Activated CD4-positive, alpha-beta memory T cell treated with anti-CD3 and anti-CD28 coated beads for 36 hours (primary cell): Measurements from ENCODE around the gene PLCB1. TPM values are rescaled to one million over a fixed set of nuclear protein-coding genes. Genes with fewer than 3 reads are reported as not detected.

ENCODE experiments used
- CTCF ChIA-PET: fragments of 350-600 bp; sonication (Branson Sonifier 250); formaldehyde crosslinking; loops from one replicate; lab custom pipeline; 2021; ENCODE audit warnings: antibody characterized with exemption, inconsistent platforms; lab: Charles Lee
- POLR2A ChIA-PET: fragments of 350-600 bp; sonication (Branson Sonifier 250); formaldehyde crosslinking; loops from one replicate; lab custom pipeline; 2021; ENCODE audit warnings: antibody characterized with exemption; lab: Charles Lee
- DNase-seq: peaks from one replicate; pipeline ENCODE4 v3.0.0-alpha.2; 2020
- H3K27ac Mint-ChIP-seq: one replicate; pipeline ENCODE4 v1.8.0; 2021; ENCODE audit warnings: mixed read lengths
- H3K27me3 Mint-ChIP-seq: one replicate; pipeline ENCODE4 v1.8.0; 2021; ENCODE audit warnings: mixed read lengths
- H3K36me3 Mint-ChIP-seq: one replicate; pipeline ENCODE4 v1.8.0; 2021; ENCODE audit warnings: mixed read lengths
- H3K4me1 Mint-ChIP-seq: one replicate; pipeline ENCODE4 v1.8.0; 2021; ENCODE audit warnings: low read depth, mixed read lengths
- H3K4me3 Mint-ChIP-seq: one replicate; pipeline ENCODE4 v1.8.0; 2021; ENCODE audit warnings: mild to moderate bottlenecking, mixed read lengths
- H3K9me3 Mint-ChIP-seq: one replicate; pipeline ENCODE4 v1.8.0; 2021; ENCODE audit warnings: mixed read lengths
- intact Hi-C: fragments of 100-400 bp; cut with micrococcal nuclease; formaldehyde crosslinking; loops from one replicate; pipeline ENCODE4 v1.15.1; 2023
- total RNA-seq, 2 experiments: library from RNA; stranded (reverse); gene quantifications; one replicate each; pipeline ENCODE4 v1.2.3, GENCODE V29; 2021

The PLCB1 gene
- total RNA-seq, 2 experiments from 2014 or later = 3.9 to 4.0 TPM

DNA sequence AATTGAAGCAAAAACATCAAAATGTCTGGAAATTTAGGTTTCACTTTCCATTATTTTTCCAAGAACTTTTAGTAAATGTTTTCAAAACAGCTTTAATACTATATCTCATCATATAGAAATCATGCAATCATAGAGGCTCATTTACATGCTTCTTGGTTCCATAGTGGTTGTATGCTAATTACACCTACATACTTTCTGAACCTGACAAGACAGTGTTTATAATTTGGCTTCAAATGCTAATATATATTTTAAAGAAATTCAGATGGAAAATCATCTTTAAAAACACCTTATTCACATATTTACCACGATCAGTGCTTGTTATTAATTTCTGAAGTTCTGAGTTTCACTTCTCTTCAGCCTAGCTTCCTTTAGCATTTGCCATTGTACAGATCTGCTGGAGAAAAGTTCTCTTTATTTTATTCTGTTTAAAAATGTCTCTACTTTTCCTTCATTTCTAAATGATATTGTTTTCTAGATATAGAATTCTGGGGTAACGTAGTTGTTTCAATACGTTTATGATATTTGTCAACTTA, 89.9 kb downstream of the PLCB1 start:
- no peak for DNase-seq
- no peaks in the 10 kb centered on the region for H3K36me3 Mint-ChIP-seq
- H3K4me1 Mint-ChIP-seq = peaks cover 4% of the 10 kb centered on the region
- H3K27ac Mint-ChIP-seq = no peak overlapping the region
- no peak overlapping the region for H3K4me3 Mint-ChIP-seq
- H3K9me3 Mint-ChIP-seq = no peaks in the 10 kb centered on the region
- intact Hi-C loops = no loop called here
- no peaks in the 10 kb centered on the region for H3K27me3 Mint-ChIP-seq
- ChIA-PET POLR2A (no interaction called here), CTCF (interaction anchor here (0.6 kb wide), 1 partner anchor 87 kb away, joined by 3 read pairs; no protein-coding TSS in a partner anchor)

DNA sequence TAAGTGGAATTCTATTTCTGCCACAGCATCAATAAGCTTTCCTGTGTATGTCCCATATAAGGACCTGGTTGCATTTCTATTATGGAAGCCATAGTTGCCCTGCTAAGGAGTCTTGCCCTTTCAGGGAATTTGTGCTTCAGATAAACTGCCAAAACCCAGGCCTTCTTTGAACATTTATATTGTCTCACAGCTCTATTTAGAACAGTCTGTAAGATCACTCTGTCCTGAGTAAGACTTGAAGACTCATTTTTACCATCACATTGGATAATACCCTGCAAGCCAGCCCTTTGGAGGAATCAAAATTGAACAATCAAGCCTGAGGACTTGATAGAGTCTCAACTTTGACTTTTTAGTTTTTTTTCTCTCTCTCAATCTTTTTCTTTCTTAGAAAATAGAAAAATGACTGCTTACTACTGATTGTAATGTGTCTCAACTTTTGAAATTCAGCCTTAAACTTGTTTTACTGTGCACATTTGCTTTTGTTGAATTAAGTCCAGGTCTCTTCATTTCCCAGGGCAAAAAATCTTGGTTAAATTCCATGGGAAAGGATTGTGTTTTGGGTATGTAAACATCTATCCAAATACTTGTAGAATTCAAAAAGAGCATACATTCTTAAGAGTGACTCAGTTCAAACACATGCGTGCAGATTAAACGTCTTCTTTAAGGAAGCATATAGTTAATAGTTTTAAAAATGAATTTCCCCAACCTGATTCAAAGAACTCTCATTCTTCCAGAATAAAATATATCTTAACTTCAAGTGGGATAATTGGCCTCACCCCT, 91.2 kb downstream of the PLCB1 start:
- Mint-ChIP-seq H3K4me3 (no peak overlapping the region), H3K9me3 (no peaks in the 10 kb centered on the region), H3K36me3 (no peaks in the 10 kb centered on the region), H3K27me3 (peaks cover 4% of the 10 kb centered on the region), H3K4me1 (no peaks in the 10 kb centered on the region), H3K27ac (no peak overlapping the region)
- ChIA-PET POLR2A (no interaction called here), CTCF (no interaction called here)
- intact Hi-C loops = no loop called here
- DNase-seq = no peak

DNA sequence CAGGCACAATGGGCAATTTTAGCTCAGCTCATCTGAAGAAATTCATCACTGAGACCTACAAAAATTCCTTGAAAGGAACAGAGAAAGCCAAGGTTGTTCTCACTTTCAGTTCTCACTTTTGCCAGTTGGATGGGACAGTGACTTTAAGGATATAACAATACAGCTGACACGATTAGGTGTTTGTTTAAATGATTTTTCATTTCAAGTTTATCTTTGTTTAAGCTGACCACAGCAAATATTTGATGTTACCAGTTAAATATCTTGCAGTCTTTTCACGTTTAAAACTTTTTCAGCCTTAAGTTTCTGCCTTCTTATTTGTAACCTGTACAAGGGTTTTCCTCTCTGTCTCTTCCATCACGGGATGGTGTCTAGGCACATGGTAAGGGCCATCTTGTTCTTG, 93.6 kb downstream of the PLCB1 start:
- CTCF ChIA-PET = no interaction called here

DNA sequence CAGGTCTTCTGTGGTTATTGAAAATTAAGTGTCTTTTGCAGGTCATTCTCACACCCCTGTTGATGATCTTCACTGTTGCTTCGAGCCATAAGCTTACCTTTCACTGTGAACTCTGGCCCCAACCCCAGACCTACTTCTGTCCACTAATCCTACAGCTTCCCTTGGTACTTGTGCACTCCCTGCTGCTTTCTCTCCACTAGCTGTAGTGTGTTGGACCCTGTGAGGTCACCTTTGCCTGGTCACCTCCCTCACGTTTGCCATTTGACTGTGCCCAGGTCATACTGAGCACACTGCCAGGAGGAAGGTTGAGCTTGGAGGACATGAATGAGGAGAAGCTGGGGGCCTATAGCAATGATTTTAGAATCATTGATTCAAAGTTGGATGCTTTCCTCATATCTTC, 94.0 kb downstream of the PLCB1 start:
- Mint-ChIP-seq H3K9me3 (no peaks in the 10 kb centered on the region), H3K4me3 (no peak overlapping the region), H3K27me3 (peaks cover 5% of the 10 kb centered on the region), H3K36me3 (no peaks in the 10 kb centered on the region), H3K27ac (no peak overlapping the region), H3K4me1 (no peaks in the 10 kb centered on the region)
- DNase-seq = no peak
- intact Hi-C loops = no loop called here
- ChIA-PET CTCF (no interaction called here), POLR2A (no interaction called here)

More for the DNA sequence above, 93.6 kb downstream of the PLCB1 start:
- Mint-ChIP-seq H3K27ac (no peak overlapping the region), H3K36me3 (no peaks in the 10 kb centered on the region), H3K27me3 (peaks cover 5% of the 10 kb centered on the region), H3K9me3 (no peaks in the 10 kb centered on the region), H3K4me1 (no peaks in the 10 kb centered on the region), H3K4me3 (no peak overlapping the region)
- intact Hi-C loops = no loop called here
- POLR2A ChIA-PET = no interaction called here
- DNase-seq = no peak

DNA sequence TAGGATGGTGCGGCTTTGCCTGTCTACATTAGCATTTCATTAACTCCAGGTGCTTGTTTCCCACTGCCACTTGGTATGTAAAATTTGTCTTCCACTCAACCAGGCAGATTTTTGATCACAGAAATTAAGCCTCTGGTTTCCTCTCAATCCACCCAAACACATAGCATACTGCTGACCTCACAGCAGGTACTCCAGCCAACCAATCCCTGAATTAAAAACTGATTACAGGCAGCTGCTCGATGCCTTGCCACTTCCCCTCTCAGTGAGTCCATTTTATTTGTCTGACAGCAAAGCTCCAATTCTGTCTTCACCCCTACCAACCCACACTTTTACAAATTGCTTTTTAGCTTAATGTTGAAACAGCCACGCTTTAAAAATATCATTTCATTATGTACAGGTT, 95.2 kb downstream of the PLCB1 start:
- Mint-ChIP-seq H3K27me3 (peaks cover 5% of the 10 kb centered on the region), H3K4me3 (no peak overlapping the region), H3K4me1 (no peaks in the 10 kb centered on the region), H3K9me3 (no peaks in the 10 kb centered on the region), H3K36me3 (no peaks in the 10 kb centered on the region), H3K27ac (no peak overlapping the region)
- intact Hi-C loops = no loop called here
- ChIA-PET POLR2A (no interaction called here), CTCF (no interaction called here)
- no peak for DNase-seq

DNA sequence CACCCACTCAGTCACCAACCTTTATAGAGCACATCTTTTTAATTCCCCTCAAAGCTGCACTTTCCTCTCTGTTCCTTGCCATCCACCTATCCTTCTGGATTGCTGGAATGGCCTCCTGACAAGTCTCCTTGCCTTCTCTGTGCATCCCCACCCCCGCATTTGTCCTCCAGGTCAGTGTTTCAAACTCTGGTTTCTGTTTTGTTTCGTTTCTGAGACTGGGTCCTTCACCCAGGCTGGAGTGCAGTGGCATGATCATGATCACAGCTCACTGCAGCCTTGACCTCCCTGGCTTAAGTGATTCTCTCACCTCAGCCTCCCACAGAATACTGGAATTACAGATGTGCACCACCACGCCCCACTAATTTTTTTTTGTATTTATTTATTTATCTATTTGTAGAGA, 96.2 kb downstream of the PLCB1 start:
- DNase-seq = no peak
- POLR2A ChIA-PET = no interaction called here

DNA sequence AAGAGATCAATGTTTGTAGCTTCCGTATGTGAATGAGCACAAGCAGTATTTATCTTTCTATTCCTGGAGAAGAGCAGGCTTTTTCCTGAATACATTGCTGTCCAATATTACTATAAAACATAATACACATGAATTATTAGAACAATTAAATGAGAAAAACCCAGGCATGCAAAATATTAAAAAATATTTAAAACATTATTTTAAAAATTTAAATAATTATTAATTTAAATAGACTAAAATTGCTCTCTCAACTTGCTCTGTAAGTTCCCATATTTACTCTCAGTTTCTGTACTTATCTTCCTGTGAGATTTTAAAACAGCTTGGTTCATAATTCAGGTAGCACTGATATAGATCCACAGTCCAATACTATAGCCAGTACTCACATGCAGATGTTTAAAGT, 97.0 kb downstream of the PLCB1 start:
- Mint-ChIP-seq H3K9me3 (no peaks in the 10 kb centered on the region), H3K27ac (no peak overlapping the region), H3K4me3 (no peak overlapping the region), H3K4me1 (no peaks in the 10 kb centered on the region), H3K27me3 (peaks cover 5% of the 10 kb centered on the region), H3K36me3 (no peaks in the 10 kb centered on the region)
- no peak for DNase-seq
- CTCF ChIA-PET = no interaction called here
- intact Hi-C loops = no loop called here
- POLR2A ChIA-PET = no interaction called here

More for the DNA sequence above, 96.2 kb downstream of the PLCB1 start:
- no peaks in the 10 kb centered on the region for H3K9me3 Mint-ChIP-seq
- no peak overlapping the region for H3K27ac Mint-ChIP-seq
- no peaks in the 10 kb centered on the region for H3K4me1 Mint-ChIP-seq
- H3K27me3 Mint-ChIP-seq = peaks cover 5% of the 10 kb centered on the region
- no peak overlapping the region for H3K4me3 Mint-ChIP-seq
- CTCF ChIA-PET = no interaction called here
- intact Hi-C loops = no loop called here
- no peaks in the 10 kb centered on the region for H3K36me3 Mint-ChIP-seq

DNA sequence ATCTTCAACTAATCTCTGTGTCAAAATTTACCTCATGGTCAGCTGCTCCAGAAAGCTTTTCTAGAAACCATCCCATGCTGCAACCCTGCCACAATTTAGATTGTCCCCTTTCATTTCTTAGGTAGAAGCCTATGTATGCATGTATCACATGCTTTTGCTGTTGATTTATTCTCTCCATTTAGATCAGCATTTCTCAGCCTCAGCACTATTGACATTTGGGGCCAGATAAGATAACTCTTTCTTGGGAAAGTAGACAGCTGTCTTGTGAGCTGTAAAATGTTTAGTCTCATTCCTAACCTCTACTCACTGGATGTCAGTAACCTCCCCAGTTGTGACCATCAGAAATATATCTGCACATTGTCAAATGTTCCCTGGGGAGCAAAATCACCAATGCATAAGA, 99.0 kb downstream of the PLCB1 start:
- H3K36me3 Mint-ChIP-seq = no peaks in the 10 kb centered on the region
- DNase-seq = no peak
- CTCF ChIA-PET = no interaction called here
- H3K9me3 Mint-ChIP-seq = no peaks in the 10 kb centered on the region
- peaks cover 5% of the 10 kb centered on the region for H3K27me3 Mint-ChIP-seq
- no peaks in the 10 kb centered on the region for H3K4me1 Mint-ChIP-seq
- H3K27ac Mint-ChIP-seq = no peak overlapping the region
- no peak overlapping the region for H3K4me3 Mint-ChIP-seq
- intact Hi-C loops = no loop called here
- POLR2A ChIA-PET = no interaction called here

DNA sequence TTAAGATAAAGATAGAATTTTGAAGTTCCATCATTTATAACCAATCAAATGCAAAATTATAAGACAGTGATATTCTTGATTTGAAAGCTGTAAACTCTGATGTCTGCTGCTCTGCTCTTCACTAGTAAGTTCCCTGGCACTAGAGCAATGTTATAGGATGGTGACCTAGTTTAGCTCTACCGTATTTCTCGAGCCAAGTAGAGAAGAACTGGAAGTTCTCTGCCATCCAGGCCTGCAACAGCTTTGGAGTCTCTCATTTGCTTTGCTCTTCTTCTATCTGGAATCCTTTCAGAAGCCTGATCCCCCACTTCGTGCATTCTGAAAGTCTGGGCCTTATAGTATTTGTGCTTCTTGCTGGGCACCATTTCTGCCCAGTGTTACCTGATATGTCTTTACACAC, 100.3 kb downstream of the PLCB1 start:
- Mint-ChIP-seq H3K27me3 (peaks cover 4% of the 10 kb centered on the region), H3K4me3 (no peak overlapping the region), H3K36me3 (no peaks in the 10 kb centered on the region), H3K9me3 (no peaks in the 10 kb centered on the region), H3K27ac (no peak overlapping the region), H3K4me1 (no peaks in the 10 kb centered on the region)
- DNase-seq = no peak
- POLR2A ChIA-PET = no interaction called here
- intact Hi-C loops = no loop called here
- CTCF ChIA-PET = no interaction called here

DNA sequence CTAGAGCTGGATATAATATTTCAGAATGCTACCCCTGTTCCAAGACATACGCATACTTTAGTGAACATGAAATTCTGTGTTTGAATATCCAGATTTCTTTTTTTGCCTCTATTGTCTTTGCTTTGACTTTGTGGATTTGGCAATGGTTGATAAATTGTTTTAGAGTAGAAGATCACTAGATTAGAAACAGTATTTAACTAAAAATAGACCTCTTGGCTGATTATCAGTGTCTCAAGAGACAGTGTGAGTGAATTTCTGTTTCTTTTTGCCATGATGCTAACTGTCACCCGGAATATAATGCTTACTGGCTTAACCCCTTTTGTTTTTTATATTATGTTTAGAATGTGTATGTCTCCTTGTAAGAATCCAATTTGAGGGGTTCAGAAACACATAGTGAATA, 102.5 kb downstream of the PLCB1 start:
- no peaks in the 10 kb centered on the region for H3K27me3 Mint-ChIP-seq
- H3K27ac Mint-ChIP-seq = no peak overlapping the region
- no peak overlapping the region for H3K4me3 Mint-ChIP-seq
- ChIA-PET CTCF (no interaction called here), POLR2A (no interaction called here)
- DNase-seq = no peak
- intact Hi-C loops = no loop called here
- H3K36me3 Mint-ChIP-seq = no peaks in the 10 kb centered on the region
- H3K9me3 Mint-ChIP-seq = no peaks in the 10 kb centered on the region
- no peaks in the 10 kb centered on the region for H3K4me1 Mint-ChIP-seq

DNA sequence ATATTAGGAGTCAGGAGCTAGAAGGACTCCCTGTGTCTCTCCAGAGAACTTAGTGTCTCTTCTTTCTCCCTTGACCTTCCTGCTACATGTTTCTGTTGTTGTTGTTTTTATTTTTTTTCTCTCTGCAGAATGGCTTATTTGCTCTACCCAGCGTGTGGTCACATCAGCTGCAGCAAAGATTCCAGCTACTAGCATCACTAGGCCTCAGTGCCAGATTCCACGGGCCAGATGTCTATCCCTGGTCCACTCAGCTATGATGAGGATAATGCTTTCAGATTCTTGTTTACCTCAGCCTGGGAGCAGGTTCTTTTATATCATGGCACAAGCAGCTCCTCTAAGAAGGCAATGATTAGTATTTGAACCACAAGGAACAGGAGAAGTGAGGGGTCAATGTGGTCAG, 110.0 kb downstream of the PLCB1 start:
- Mint-ChIP-seq H3K27me3 (no peaks in the 10 kb centered on the region), H3K4me3 (no peak overlapping the region), H3K4me1 (peaks cover 3% of the 10 kb centered on the region), H3K27ac (no peak overlapping the region), H3K9me3 (no peaks in the 10 kb centered on the region), H3K36me3 (no peaks in the 10 kb centered on the region)
- intact Hi-C loops = no loop called here
- DNase-seq = no peak
- CTCF ChIA-PET = interaction anchor here (1.3 kb wide), 1 partner anchor 479 kb away, joined by 3 read pairs; no protein-coding TSS in a partner anchor
- POLR2A ChIA-PET = no interaction called here

DNA sequence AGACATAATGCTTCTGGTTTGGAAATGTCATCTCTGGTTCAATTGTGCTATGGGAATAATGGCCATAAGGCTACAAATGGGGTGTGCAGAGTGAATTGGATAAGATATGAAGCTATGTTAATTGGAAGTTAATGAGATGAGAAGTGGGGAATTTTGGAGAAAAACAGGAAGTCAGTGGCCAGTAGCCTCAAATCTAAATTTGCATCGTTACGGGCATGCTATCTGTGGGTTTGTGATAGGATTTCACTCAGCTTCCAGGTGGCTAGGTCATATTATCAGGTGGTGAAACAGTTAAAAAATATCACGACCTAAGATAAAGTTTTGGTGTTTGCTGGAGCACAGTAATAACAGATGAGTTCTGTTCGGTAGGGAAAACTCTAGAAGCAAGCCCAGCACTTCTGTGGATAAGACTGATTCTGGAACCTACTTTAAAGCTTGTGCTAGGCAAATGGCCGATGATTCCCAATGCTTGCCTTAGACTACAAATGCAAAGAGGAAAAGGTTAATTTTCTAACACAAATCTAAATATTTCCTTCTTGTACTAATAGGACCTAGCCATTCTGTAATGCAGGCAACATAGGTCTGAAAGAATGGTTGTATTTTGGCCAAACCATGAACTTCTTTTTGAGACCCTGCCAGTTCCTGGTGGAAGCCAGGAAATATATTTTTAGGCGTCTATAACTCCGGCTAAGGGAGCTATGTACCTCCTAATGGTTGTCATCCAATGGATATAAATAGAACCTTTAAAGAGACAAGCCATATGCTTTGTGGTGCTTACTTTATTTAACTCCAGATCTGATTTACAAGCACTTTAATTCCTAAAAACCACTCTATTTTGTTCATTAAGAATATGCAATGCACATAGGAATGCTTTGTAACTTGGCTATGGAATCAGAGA, 111.0 kb downstream of the PLCB1 start:
- DNase-seq = no peak
- ChIA-PET POLR2A (no interaction called here), CTCF (no interaction called here)
- Mint-ChIP-seq H3K4me1 (peaks cover 3% of the 10 kb centered on the region), H3K27me3 (no peaks in the 10 kb centered on the region), H3K27ac (no peak overlapping the region), H3K36me3 (no peaks in the 10 kb centered on the region), H3K9me3 (no peaks in the 10 kb centered on the region), H3K4me3 (no peak overlapping the region)
- intact Hi-C loops = no loop called here
